Gastroesophageal sphincter (tissue), 3 donors: ENCODE results near the gene KCTD17.

Source experiments
- CTCF ChIP-seq, 4 experiments: fragments of 200-600 bp in 2 of 4; fragments of 450-650 bp in 2 of 4; sonication (generic) in 1 of 4; IDR thresholded peaks; one replicate each; pipeline ENCODE4 v1.5.1; 2017 to 2019; ENCODE audit warnings: antibody characterized with exemption in 4 of 4, mild to moderate bottlenecking in 2 of 4, moderate library complexity in 2 of 4
- EP300 ChIP-seq: sonication (generic); formaldehyde crosslinking; IDR thresholded peaks from one replicate; pipeline ENCODE4 v1.6.1; 2017; ENCODE audit warnings: antibody characterized with exemption, mild to moderate bottlenecking
- POLR2A ChIP-seq, 2 donors: fragments of 450-650 bp; IDR thresholded peaks; one replicate each; pipeline ENCODE4 v1.6.1; 2017; ENCODE audit warnings: antibody characterized with exemption in 2 of 2, mild to moderate bottlenecking in 2 of 2, moderate library complexity in 1 of 2

- no peak for TF ChIP-seq EP300
- no peak for TF ChIP-seq POLR2A (IDR thresholded peaks at IDR 0.05)
- no peak for TF ChIP-seq CTCF (IDR thresholded peaks at IDR 0.05)
Measured at GRCh38 chr22:37064553-37064952, 13.0 kb downstream of the KCTD17 start.
